ENCODE measurements around the gene ZNF222. TPM values are rescaled to one million over a fixed set of nuclear protein-coding genes. Genes with fewer than 3 reads are reported as not detected.
A peak's percentile ranks its signal among the peaks of the same experiment; 100 is the strongest.

Gene ZNF222
- total and polyA plus RNA-seq, 2 experiments from 2014 or later: 3.2 to 11.6 TPM

- DNase-seq (ENCODE audit: low read depth in 1 of 2, low spot score in 1 of 2): peak in 1 of 2 donors; percentile 31
These were observed 27.4 kb upstream of the ZNF222 start for GRCh38 chr19:43997631-43998290.

GRCh38 chr19:44002212-44002565, 23.0 kb upstream of the ZNF222 start:
- Histone ChIP-seq H3K27ac (peak overlapping the region; percentile 56), H3K36me3 (no peaks in the 10 kb centered on the region), H3K4me3 (peak overlapping the region; percentile 83), H3K9me3 (ENCODE audit: low read depth) (no peaks in the 10 kb centered on the region), H3K27me3 (no peaks in the 10 kb centered on the region), H3K4me1 (ENCODE audit: low read depth) (peaks cover 11% of the 10 kb centered on the region)
- no peak for TF ChIP-seq CTCF (IDR thresholded peaks at IDR 0.05; ENCODE audit: low read depth, low read length)
- DNase-seq (ENCODE audit: low read depth in 1 of 2, low spot score in 1 of 2): no peak

More at GRCh38 chr19:43997631-43998290, 27.4 kb upstream of the ZNF222 start:
- H3K27ac ChIP-seq: no peak overlapping the region
- H3K9me3 ChIP-seq (ENCODE audit: low read depth): no peaks in the 10 kb centered on the region
- peaks cover 4% of the 10 kb centered on the region for H3K4me1 ChIP-seq (ENCODE audit: low read depth)
- peaks cover 22% of the 10 kb centered on the region for H3K36me3 ChIP-seq
- no peak overlapping the region for H3K4me3 ChIP-seq
- no peaks in the 10 kb centered on the region for H3K27me3 ChIP-seq
- TF ChIP-seq CTCF (IDR thresholded peaks at IDR 0.05; ENCODE audit: low read depth, low read length): no peak

- TF ChIP-seq CTCF (IDR thresholded peaks at IDR 0.05; ENCODE audit: low read depth, low read length): no peak
- Histone ChIP-seq H3K4me3 (peak within 1 kb of the TSS; percentile 83), H3K27me3 (no peaks in the 10 kb centered on the region), H3K36me3 (peaks cover 1% of the 10 kb centered on the region), H3K4me1 (ENCODE audit: low read depth) (peaks cover 11% of the 10 kb centered on the region), H3K9me3 (ENCODE audit: low read depth) (no peaks in the 10 kb centered on the region), H3K27ac (peak within 1 kb of the TSS; percentile 56)
- DNase-seq (ENCODE audit: low read depth in 1 of 2, low spot score in 1 of 2): peak; percentile 97
These were observed 22.4 kb upstream of the ZNF222 start, which contains the start of gene ZNF230 for GRCh38 chr19:44002566-44003460. Gene ZNF230, plus strand, starts transcription at chr19:44002957. Its CDS starts 4,122 bp downstream, at chr19:44007079.

- Histone ChIP-seq H3K4me1 (ENCODE audit: low read depth) (peaks cover 11% of the 10 kb centered on the region), H3K27me3 (no peaks in the 10 kb centered on the region), H3K27ac (no peak overlapping the region), H3K4me3 (peak overlapping the region; percentile 83), H3K36me3 (peaks cover 3% of the 10 kb centered on the region), H3K9me3 (ENCODE audit: low read depth) (no peaks in the 10 kb centered on the region)
- DNase-seq (ENCODE audit: low read depth in 1 of 2, low spot score in 1 of 2): peak; percentile 10 to 19
- TF ChIP-seq CTCF (IDR thresholded peaks at IDR 0.05; ENCODE audit: low read depth, low read length): no peak
These were observed 21.6 kb upstream of the ZNF222 start for GRCh38 chr19:44003461-44004009.

GRCh38 chr19:44005973-44006372, 19.2 kb upstream of the ZNF222 start:
- H3K9me3 ChIP-seq (ENCODE audit: low read depth): no peaks in the 10 kb centered on the region
- no peak overlapping the region for H3K27ac ChIP-seq
- H3K36me3 ChIP-seq: peaks cover 27% of the 10 kb centered on the region

More at GRCh38 chr19:44005973-44006372, 19.2 kb upstream of the ZNF222 start:
- Histone ChIP-seq H3K4me3 (no peak overlapping the region), H3K4me1 (ENCODE audit: low read depth) (peaks cover 11% of the 10 kb centered on the region), H3K27me3 (no peaks in the 10 kb centered on the region)
- DNase-seq (ENCODE audit: low read depth in 1 of 2, low spot score in 1 of 2): peak in 1 of 2 donors; percentile 54
- TF ChIP-seq CTCF (IDR thresholded peaks at IDR 0.05; ENCODE audit: low read depth, low read length): no peak
